HepG2 (cell line): Measurements from ENCODE around the gene SIMC1. TPM values are rescaled to one million over a fixed set of nuclear protein-coding genes. Genes with fewer than 3 reads are reported as not detected.
A peak's percentile ranks its signal among the peaks of the same experiment; 100 is the strongest.

Source experiments
- CREB1 ChIP-seq, 2 experiments: fragments of 450-650 bp in 1 of 2; IDR thresholded peaks; 2 replicates each; pipeline ENCODE4 v1.6.1; 2016 to 2017; ENCODE audit warnings: control low read depth in 1 of 2, mild to moderate bottlenecking in 1 of 2, missing compliant biosample characterization in 1 of 2, missing genetic modification characterization in 1 of 2
- GLMP ChIP-seq: sonication (generic); formaldehyde crosslinking; IDR thresholded peaks from 2 replicates; pipeline ENCODE4 v1.9.0; 2021; ENCODE audit warnings: missing genetic modification reagents, mild to moderate bottlenecking, borderline replicate concordance
- HOXA7 ChIP-seq: sonication (generic); formaldehyde crosslinking; IDR thresholded peaks from 2 replicates; pipeline ENCODE4 v1.8.1; 2022; ENCODE audit warnings: mild to moderate bottlenecking, missing genetic modification reagents, moderate library complexity
- NFATC3 ChIP-seq: sonication (generic); formaldehyde crosslinking; IDR thresholded peaks from 2 replicates; pipeline ENCODE4 v1.5.1; 2020; ENCODE audit warnings: mild to moderate bottlenecking, missing genetic modification reagents
- SCMH1 ChIP-seq: sonication (generic); formaldehyde crosslinking; IDR thresholded peaks from 2 replicates; pipeline ENCODE4 v1.9.0; 2021; ENCODE audit warnings: missing genetic modification reagents, mild to moderate bottlenecking, borderline replicate concordance
- SNAI1 ChIP-seq: sonication (generic); formaldehyde crosslinking; IDR thresholded peaks from 2 replicates; pipeline ENCODE4 v1.5.0; 2020; ENCODE audit warnings: mild to moderate bottlenecking, missing genetic modification reagents, borderline replicate concordance
- SRSF9 ChIP-seq: fragments of 200-400 bp; formaldehyde crosslinking; IDR thresholded peaks from 2 replicates; pipeline ENCODE4 v1.6.1; 2018; ENCODE audit warnings: borderline replicate concordance, mild to moderate bottlenecking, low read depth, low read length; ENCODE audit not compliant: insufficient read depth, poor library complexity, severe bottlenecking
- TGIF2 ChIP-seq: IDR thresholded peaks from 2 replicates; pipeline ENCODE4 v1.6.1; 2016; ENCODE audit warnings: control low read depth, missing compliant biosample characterization
- ZNF296 ChIP-seq: sonication (generic); formaldehyde crosslinking; conservative IDR thresholded peaks from 2 replicates; pipeline ENCODE4 v1.5.0; 2020; ENCODE audit warnings: mild to moderate bottlenecking, missing genetic modification reagents
- ZNF556 ChIP-seq: sonication (generic); formaldehyde crosslinking; IDR thresholded peaks from 2 replicates; pipeline ENCODE4 v1.4.0; 2020; ENCODE audit warnings: mild to moderate bottlenecking, missing genetic modification reagents, borderline replicate concordance
- ZNF674 ChIP-seq: sonication (generic); formaldehyde crosslinking; IDR thresholded peaks from 2 replicates; pipeline ENCODE4 v1.5.0; 2020; ENCODE audit warnings: low read depth, mild to moderate bottlenecking, missing genetic modification reagents
- ZNF704 ChIP-seq: sonication (generic); formaldehyde crosslinking; IDR thresholded peaks from 2 replicates; pipeline ENCODE4 v1.8.1; 2023; ENCODE audit warnings: mild to moderate bottlenecking, inconsistent platforms, moderate library complexity, missing genetic modification reagents, borderline replicate concordance
- ZNF772 ChIP-seq: sonication (generic); formaldehyde crosslinking; IDR thresholded peaks from 2 replicates; pipeline ENCODE4 v1.5.0; 2020; ENCODE audit warnings: mild to moderate bottlenecking, missing genetic modification reagents
- polyA plus RNA-seq, 8 experiments: library from polyadenylated mRNA; depleted of rRNA in 3 of 8; stranded (reverse) in 7 of 8; unstranded in 1 of 8; fragments of >200 nt; fragmentation: Illumina TruSeq in 4 of 8; extraction: Trizol in 4 of 8; gene quantifications; 2 replicates each; pipeline versions ENCODE4 v1.2.1 to v1.2.3, GENCODE V29; 2011 to 2016; ENCODE audit warnings: low read depth in 4 of 8, missing spikeins in 1 of 8, mixed read lengths in 1 of 8; ENCODE audit not compliant: insufficient read depth in 1 of 8
- total RNA-seq, 5 experiments: library from RNA; depleted of rRNA; stranded (reverse); fragments of >200 nt; fragmentation: Illumina TruSeq; extraction: Trizol; gene quantifications; 2 replicates each; pipeline ENCODE4 v1.2.3, GENCODE V29; 2016; ENCODE audit warnings: low read depth in 1 of 5
- TF ChIP-seq, protein P1 (sequence below): sonication (generic); formaldehyde crosslinking; conservative IDR thresholded peaks from 2 replicates; pipeline ENCODE4 v1.4.0; 2020; ENCODE audit warnings: mild to moderate bottlenecking, missing genetic modification reagents, moderate library complexity
- TF ChIP-seq, protein P2 (sequence below): sonication (generic); formaldehyde crosslinking; IDR thresholded peaks from 2 replicates; pipeline ENCODE4 v1.5.0; 2020; ENCODE audit warnings: mild to moderate bottlenecking, missing genetic modification reagents
- TF ChIP-seq, protein P3 (sequence below): sonication (generic); formaldehyde crosslinking; IDR thresholded peaks from 2 replicates; pipeline ENCODE4 v1.9.0; 2021; ENCODE audit warnings: missing genetic modification reagents, borderline replicate concordance

SIMC1 gene
- total and polyA plus RNA-seq, 2 of the 13 experiments (the other 11 are each of a cell fraction or from before 2014, with no cell fraction given): 5.4 to 6.8 TPM

- TF ChIP-seq GLMP (CRISPR knock-in tag) (no peak), TGIF2 (CRISPR knock-in tag) (peak; percentile 73), ZNF296 (CRISPR knock-in tag) (no peak), SRSF9 (no peak), ZNF556 (CRISPR knock-in tag) (peak; percentile 83), ZNF704 (CRISPR knock-in tag) (0 out of 2 replicates have a peak, but pooled peaks have one; percentile 96), NFATC3 (peak; percentile 22; the same call in 1 of the 2 replicates), SCMH1 (CRISPR knock-in tag) (no peak), HOXA7 (CRISPR knock-in tag) (peak; percentile 87; the same call in 1 of the 2 replicates), ZNF674 (no peak), SNAI1 (CRISPR knock-in tag) (no peak; the same call in 1 of the 2 replicates), ZNF772 (no peak), CREB1 (IDR thresholded peaks at IDR 0.05) (peak; percentile 58; the same call in 1 of the 2 replicates), CREB1 (CRISPR knock-in tag; IDR thresholded peaks at IDR 0.05) (peak; percentile 92)
- TF ChIP-seq, protein P1, sequence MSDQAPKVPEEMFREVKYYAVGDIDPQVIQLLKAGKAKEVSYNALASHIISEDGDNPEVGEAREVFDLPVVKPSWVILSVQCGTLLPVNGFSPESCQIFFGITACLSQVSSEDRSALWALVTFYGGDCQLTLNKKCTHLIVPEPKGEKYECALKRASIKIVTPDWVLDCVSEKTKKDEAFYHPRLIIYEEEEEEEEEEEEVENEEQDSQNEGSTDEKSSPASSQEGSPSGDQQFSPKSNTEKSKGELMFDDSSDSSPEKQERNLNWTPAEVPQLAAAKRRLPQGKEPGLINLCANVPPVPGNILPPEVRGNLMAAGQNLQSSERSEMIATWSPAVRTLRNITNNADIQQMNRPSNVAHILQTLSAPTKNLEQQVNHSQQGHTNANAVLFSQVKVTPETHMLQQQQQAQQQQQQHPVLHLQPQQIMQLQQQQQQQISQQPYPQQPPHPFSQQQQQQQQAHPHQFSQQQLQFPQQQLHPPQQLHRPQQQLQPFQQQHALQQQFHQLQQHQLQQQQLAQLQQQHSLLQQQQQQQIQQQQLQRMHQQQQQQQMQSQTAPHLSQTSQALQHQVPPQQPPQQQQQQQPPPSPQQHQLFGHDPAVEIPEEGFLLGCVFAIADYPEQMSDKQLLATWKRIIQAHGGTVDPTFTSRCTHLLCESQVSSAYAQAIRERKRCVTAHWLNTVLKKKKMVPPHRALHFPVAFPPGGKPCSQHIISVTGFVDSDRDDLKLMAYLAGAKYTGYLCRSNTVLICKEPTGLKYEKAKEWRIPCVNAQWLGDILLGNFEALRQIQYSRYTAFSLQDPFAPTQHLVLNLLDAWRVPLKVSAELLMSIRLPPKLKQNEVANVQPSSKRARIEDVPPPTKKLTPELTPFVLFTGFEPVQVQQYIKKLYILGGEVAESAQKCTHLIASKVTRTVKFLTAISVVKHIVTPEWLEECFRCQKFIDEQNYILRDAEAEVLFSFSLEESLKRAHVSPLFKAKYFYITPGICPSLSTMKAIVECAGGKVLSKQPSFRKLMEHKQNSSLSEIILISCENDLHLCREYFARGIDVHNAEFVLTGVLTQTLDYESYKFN (CRISPR knock-in tag): peak; percentile 52; the same call in 1 of the 2 replicates
- TF ChIP-seq, protein P2, sequence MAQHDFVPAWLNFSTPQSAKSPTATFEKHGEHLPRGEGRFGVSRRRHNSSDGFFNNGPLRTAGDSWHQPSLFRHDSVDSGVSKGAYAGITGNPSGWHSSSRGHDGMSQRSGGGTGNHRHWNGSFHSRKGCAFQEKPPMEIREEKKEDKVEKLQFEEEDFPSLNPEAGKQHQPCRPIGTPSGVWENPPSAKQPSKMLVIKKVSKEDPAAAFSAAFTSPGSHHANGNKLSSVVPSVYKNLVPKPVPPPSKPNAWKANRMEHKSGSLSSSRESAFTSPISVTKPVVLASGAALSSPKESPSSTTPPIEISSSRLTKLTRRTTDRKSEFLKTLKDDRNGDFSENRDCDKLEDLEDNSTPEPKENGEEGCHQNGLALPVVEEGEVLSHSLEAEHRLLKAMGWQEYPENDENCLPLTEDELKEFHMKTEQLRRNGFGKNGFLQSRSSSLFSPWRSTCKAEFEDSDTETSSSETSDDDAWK: no peak
- TF ChIP-seq, protein P3, sequence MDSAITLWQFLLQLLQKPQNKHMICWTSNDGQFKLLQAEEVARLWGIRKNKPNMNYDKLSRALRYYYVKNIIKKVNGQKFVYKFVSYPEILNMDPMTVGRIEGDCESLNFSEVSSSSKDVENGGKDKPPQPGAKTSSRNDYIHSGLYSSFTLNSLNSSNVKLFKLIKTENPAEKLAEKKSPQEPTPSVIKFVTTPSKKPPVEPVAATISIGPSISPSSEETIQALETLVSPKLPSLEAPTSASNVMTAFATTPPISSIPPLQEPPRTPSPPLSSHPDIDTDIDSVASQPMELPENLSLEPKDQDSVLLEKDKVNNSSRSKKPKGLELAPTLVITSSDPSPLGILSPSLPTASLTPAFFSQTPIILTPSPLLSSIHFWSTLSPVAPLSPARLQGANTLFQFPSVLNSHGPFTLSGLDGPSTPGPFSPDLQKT (CRISPR knock-in tag): peak; percentile 40; the same call in 1 of the 2 replicates
These were observed 150.4 kb downstream of the SIMC1 start, which contains the start of the genes HIGD2A and NOP16 (continued) for GRCh38 chr5:176388444-176389134.
